ENCODE data around the gene LIMS1.

LIMS1 gene

GRCh38 chr2:108615480-108616090 is 81.3 kb downstream of the LIMS1 start:
- H3K27me3 ChIP-seq (ENCODE audit: control insufficient read depth, insufficient read depth, low read length): no peaks in the 10 kb centered on the region
- H3K36me3 ChIP-seq (ENCODE audit: control insufficient read depth, insufficient read depth, low read length): no peaks in the 10 kb centered on the region
- peaks cover 31% of the 10 kb centered on the region for H3K4me1 ChIP-seq (ENCODE audit: control insufficient read depth, insufficient read depth, low read length)
- no peak overlapping the region for H3K9ac ChIP-seq (ENCODE audit: low read length)
- H3K27ac ChIP-seq (ENCODE audit: low read depth, low read length): no peak overlapping the region
- H3K4me3 ChIP-seq (ENCODE audit: low read depth, low read length): no peak overlapping the region
- H3K9me3 ChIP-seq (ENCODE audit: control insufficient read depth, insufficient read depth, low read depth, low read length): no peaks in the 10 kb centered on the region

DNA sequence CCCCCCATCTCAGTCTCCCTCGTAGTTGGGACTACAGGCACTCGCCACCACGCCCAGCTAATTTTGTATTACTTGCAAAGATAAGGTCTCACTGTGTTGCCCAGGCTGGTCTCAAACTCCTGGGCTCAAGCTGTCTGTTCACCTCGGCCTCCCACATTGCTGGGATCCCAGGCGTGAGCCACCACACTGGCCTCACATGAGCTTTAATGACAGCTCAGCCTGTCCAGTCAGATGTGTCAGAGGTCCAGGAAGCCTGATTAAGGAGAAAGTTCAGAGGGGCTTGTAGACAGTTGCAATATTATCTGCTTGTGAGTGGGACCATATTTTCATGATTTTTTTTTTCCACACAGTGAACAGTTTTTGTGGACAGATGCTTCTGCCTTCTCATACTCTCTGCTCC is 82.0 kb downstream of the LIMS1 start:
- H3K27me3 ChIP-seq (ENCODE audit: control insufficient read depth, insufficient read depth, low read length): no peaks in the 10 kb centered on the region
- no peaks in the 10 kb centered on the region for H3K9me3 ChIP-seq (ENCODE audit: control insufficient read depth, insufficient read depth, low read depth, low read length)
- no peaks in the 10 kb centered on the region for H3K36me3 ChIP-seq (ENCODE audit: control insufficient read depth, insufficient read depth, low read length)
- no peak overlapping the region for H3K4me3 ChIP-seq (ENCODE audit: low read depth, low read length)
- H3K27ac ChIP-seq (ENCODE audit: low read depth, low read length): no peak overlapping the region
- peaks cover 39% of the 10 kb centered on the region for H3K4me1 ChIP-seq (ENCODE audit: control insufficient read depth, insufficient read depth, low read length)
- H3K9ac ChIP-seq (ENCODE audit: low read length): no peak overlapping the region

DNA sequence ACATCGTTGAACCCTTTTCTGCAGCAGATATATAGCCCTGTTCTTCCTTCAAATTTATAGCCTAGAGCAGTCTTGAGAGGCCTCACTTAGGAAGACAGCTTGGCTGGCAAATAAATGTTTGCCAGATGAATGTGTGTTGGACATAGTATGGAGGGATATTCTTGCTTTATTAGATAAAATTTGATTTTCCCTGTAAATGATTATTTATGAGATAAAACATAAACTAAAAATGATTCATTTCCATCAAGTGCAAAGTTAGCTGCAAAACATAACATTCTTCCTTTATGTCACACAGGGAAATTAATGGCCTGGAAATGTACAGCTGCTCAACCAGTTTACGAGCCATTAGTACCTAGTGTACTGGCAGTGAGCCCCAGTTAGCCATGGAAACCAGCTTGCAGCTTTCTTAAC is 82.5 kb downstream of the LIMS1 start:
- H3K9ac ChIP-seq (ENCODE audit: low read length): no peak overlapping the region
- peaks cover 43% of the 10 kb centered on the region for H3K4me1 ChIP-seq (ENCODE audit: control insufficient read depth, insufficient read depth, low read length)
- H3K9me3 ChIP-seq (ENCODE audit: control insufficient read depth, insufficient read depth, low read depth, low read length): no peaks in the 10 kb centered on the region
- no peak overlapping the region for H3K27ac ChIP-seq (ENCODE audit: low read depth, low read length)
- H3K4me3 ChIP-seq (ENCODE audit: low read depth, low read length): no peak overlapping the region
- no peaks in the 10 kb centered on the region for H3K36me3 ChIP-seq (ENCODE audit: control insufficient read depth, insufficient read depth, low read length)
- H3K27me3 ChIP-seq (ENCODE audit: control insufficient read depth, insufficient read depth, low read length): no peaks in the 10 kb centered on the region

DNA sequence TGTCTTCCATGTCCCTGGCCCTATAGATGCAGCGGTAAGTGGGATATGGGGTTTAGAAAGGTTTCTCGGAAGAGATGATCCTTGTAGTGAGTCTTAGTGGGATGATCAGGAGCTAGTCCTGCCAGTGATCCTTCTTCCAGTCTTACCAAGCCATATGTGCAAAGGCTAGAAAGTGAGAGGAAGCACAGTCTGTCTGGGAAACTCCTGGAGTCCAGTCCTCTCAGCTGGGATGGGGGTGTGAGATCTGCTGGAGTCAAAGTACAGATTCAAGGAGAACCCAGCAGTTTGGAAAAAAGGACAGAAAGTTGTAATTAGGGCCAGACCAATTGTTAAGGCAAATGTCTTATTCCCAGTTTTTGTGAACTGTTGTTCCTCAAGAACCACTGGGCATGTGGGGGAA is 83.3 kb downstream of the LIMS1 start:
- Histone ChIP-seq H3K27me3 (ENCODE audit: control insufficient read depth, insufficient read depth, low read length) (no peaks in the 10 kb centered on the region), H3K9me3 (ENCODE audit: control insufficient read depth, insufficient read depth, low read depth, low read length) (no peaks in the 10 kb centered on the region), H3K9ac (ENCODE audit: low read length) (no peak overlapping the region), H3K4me1 (ENCODE audit: control insufficient read depth, insufficient read depth, low read length) (peaks cover 52% of the 10 kb centered on the region), H3K4me3 (ENCODE audit: low read depth, low read length) (no peak overlapping the region), H3K27ac (ENCODE audit: low read depth, low read length) (no peak overlapping the region), H3K36me3 (ENCODE audit: control insufficient read depth, insufficient read depth, low read length) (no peaks in the 10 kb centered on the region)

DNA sequence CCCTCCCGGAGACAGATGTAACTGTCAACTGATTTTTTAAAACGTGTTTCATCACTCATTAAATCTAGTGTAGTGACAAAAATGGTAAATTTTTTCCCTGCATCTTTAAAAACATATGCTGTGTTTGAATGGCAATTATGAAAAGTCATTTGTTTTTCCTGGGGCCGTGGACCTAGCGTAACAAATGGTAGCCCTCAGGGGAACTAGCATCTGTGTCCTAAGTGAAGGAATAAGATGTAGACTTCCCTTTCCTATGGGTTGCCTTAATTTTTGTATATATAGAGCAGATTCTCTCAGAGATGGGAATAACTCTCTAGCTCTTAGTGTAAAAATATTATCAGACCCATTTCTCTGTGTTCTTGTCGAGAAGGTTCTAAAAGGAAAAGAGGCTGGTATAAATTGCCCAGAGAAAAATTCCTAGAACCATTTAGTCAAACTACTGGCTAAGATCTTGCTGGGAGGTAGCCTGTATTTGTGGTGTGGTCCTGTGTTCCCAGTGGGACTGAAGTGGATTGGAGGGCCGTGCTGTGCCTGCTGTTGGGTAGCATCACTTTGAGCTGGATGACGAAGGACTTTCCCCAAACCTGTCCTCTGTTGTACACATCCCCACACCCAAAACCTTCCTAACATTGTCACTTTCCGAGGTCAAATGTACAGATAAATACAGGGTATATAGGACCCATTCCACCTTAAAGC is 85.8 kb downstream of the LIMS1 start:
- Histone ChIP-seq H3K36me3 (ENCODE audit: control insufficient read depth, insufficient read depth, low read length) (no peaks in the 10 kb centered on the region), H3K9me3 (ENCODE audit: control insufficient read depth, insufficient read depth, low read depth, low read length) (no peaks in the 10 kb centered on the region), H3K4me3 (ENCODE audit: low read depth, low read length) (peak overlapping the region; percentile 2; the same call in 1 of the 2 replicates), H3K27me3 (ENCODE audit: control insufficient read depth, insufficient read depth, low read length) (no peaks in the 10 kb centered on the region), H3K9ac (ENCODE audit: low read length) (no peak overlapping the region), H3K4me1 (ENCODE audit: control insufficient read depth, insufficient read depth, low read length) (peaks cover 58% of the 10 kb centered on the region), H3K27ac (ENCODE audit: low read depth, low read length) (peak overlapping the region; percentile 36; the same call in 1 of the 2 replicates)

- Histone ChIP-seq H3K36me3 (ENCODE audit: control insufficient read depth, insufficient read depth, low read length) (no peaks in the 10 kb centered on the region), H3K27ac (ENCODE audit: low read depth, low read length) (peak overlapping the region; percentile 36; the same call in 1 of the 2 replicates), H3K9me3 (ENCODE audit: control insufficient read depth, insufficient read depth, low read depth, low read length) (no peaks in the 10 kb centered on the region), H3K4me1 (ENCODE audit: control insufficient read depth, insufficient read depth, low read length) (peaks cover 58% of the 10 kb centered on the region), H3K27me3 (ENCODE audit: control insufficient read depth, insufficient read depth, low read length) (no peaks in the 10 kb centered on the region), H3K9ac (ENCODE audit: low read length) (no peak overlapping the region), H3K4me3 (ENCODE audit: low read depth, low read length) (peak overlapping the region; percentile 47; the same call in 1 of the 2 replicates)
Measured at GRCh38 chr2:108620656-108621055, 86.4 kb downstream of the LIMS1 start.

- H3K27ac ChIP-seq (ENCODE audit: low read depth, low read length): peak overlapping the region; percentile 36
- H3K36me3 ChIP-seq (ENCODE audit: control insufficient read depth, insufficient read depth, low read length): no peaks in the 10 kb centered on the region
- H3K4me1 ChIP-seq (ENCODE audit: control insufficient read depth, insufficient read depth, low read length): peaks cover 56% of the 10 kb centered on the region
- H3K27me3 ChIP-seq (ENCODE audit: control insufficient read depth, insufficient read depth, low read length): no peaks in the 10 kb centered on the region
- peak overlapping the region; percentile 61 for H3K9ac ChIP-seq (ENCODE audit: low read length)
- no peaks in the 10 kb centered on the region for H3K9me3 ChIP-seq (ENCODE audit: control insufficient read depth, insufficient read depth, low read depth, low read length)
- peak overlapping the region; percentile 47 for H3K4me3 ChIP-seq (ENCODE audit: low read depth, low read length)
Measured at GRCh38 chr2:108621087-108621559, 86.9 kb downstream of the LIMS1 start.

DNA sequence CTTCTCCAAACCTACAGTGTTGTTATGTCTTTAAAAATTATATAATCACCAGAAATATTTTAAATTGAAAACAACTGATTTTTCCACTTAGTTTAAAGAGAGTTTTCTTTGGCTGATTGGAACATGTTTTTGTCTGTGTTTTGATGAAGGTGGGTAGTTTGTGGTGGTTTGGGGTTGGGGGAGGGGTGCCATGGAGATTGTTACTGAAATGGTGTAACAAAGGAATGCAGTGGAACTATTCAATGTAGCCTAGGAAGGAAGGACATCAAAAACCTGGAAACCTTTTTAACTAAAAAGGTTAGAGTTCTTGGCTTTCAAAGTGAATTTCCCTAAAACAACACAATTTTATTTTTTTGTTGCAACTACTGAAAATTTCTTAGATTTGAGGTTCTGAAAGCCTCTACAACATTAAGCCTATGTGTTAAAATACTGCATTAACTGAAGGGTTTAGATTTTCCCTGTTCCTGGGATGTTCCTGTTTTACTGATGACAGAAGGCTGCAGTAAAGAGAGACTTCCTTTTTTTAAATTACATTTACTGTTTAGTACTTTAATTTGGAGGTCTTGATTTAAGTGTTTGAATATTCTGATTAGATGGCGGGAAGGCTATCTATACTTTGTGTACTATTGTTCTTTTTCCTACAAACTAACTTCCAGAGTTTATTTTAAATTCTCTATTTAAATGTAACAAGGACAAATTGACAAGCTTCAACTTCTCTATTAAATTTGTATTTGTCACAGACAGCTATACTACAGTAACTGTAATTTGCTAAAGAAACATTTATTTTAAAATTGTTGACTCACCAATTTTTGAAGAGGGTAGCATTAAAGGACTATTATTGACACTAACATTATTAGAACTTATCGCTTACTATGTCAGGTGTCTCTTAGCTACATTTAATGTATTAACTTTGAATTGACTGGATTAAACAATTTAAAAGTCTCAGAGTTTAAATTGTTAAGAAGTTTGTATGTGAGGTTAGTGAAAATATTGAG is 87.7 kb downstream of the LIMS1 start:
- Histone ChIP-seq H3K4me1 (ENCODE audit: control insufficient read depth, insufficient read depth, low read length) (peaks cover 56% of the 10 kb centered on the region), H3K9ac (ENCODE audit: low read length) (peak overlapping the region; percentile 61)

DNA sequence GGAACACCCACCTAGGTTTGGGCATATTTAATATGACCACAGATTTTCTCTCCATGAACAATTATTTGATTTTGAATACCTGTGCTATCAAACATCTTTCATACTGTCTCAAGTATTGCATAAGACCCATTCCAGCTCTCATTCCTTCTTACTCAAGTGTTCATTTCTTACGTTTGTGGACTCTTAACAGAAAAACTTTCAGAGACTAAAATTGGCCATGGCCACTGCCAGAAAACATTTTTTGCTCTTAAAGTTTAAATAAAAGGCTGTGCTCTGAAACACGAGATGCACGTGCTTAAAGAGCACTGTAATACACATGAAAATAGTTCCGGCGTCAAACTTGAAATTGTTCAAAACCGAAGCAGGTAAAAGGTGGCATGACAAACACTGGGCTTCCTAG is 89.3 kb downstream of the LIMS1 start:
- H3K4me3 ChIP-seq (ENCODE audit: low read depth, low read length): no peak overlapping the region
- no peak overlapping the region for H3K27ac ChIP-seq (ENCODE audit: low read depth, low read length)
- no peak overlapping the region for H3K9ac ChIP-seq (ENCODE audit: low read length)
- H3K27me3 ChIP-seq (ENCODE audit: control insufficient read depth, insufficient read depth, low read length): no peaks in the 10 kb centered on the region
- H3K36me3 ChIP-seq (ENCODE audit: control insufficient read depth, insufficient read depth, low read length): no peaks in the 10 kb centered on the region
- no peaks in the 10 kb centered on the region for H3K9me3 ChIP-seq (ENCODE audit: control insufficient read depth, insufficient read depth, low read depth, low read length)
- H3K4me1 ChIP-seq (ENCODE audit: control insufficient read depth, insufficient read depth, low read length): peaks cover 51% of the 10 kb centered on the region

More for the DNA sequence above, 87.7 kb downstream of the LIMS1 start:
- Histone ChIP-seq H3K9me3 (ENCODE audit: control insufficient read depth, insufficient read depth, low read depth, low read length) (no peaks in the 10 kb centered on the region), H3K4me3 (ENCODE audit: low read depth, low read length) (peak overlapping the region; percentile 47), H3K27ac (ENCODE audit: low read depth, low read length) (peak overlapping the region; percentile 36), H3K27me3 (ENCODE audit: control insufficient read depth, insufficient read depth, low read length) (no peaks in the 10 kb centered on the region), H3K36me3 (ENCODE audit: control insufficient read depth, insufficient read depth, low read length) (no peaks in the 10 kb centered on the region)

- no peak overlapping the region for H3K27ac ChIP-seq (ENCODE audit: low read depth, low read length)
- H3K4me3 ChIP-seq (ENCODE audit: low read depth, low read length): no peak overlapping the region
- no peaks in the 10 kb centered on the region for H3K9me3 ChIP-seq (ENCODE audit: control insufficient read depth, insufficient read depth, low read depth, low read length)
- no peaks in the 10 kb centered on the region for H3K27me3 ChIP-seq (ENCODE audit: control insufficient read depth, insufficient read depth, low read length)
- H3K36me3 ChIP-seq (ENCODE audit: control insufficient read depth, insufficient read depth, low read length): no peaks in the 10 kb centered on the region
- peaks cover 43% of the 10 kb centered on the region for H3K4me1 ChIP-seq (ENCODE audit: control insufficient read depth, insufficient read depth, low read length)
- H3K9ac ChIP-seq (ENCODE audit: low read length): no peak overlapping the region
Measured at GRCh38 chr2:108625186-108625827, 91.0 kb downstream of the LIMS1 start.
